ENCODE measurements around the gene GMDS.

GMDS gene

DNA sequence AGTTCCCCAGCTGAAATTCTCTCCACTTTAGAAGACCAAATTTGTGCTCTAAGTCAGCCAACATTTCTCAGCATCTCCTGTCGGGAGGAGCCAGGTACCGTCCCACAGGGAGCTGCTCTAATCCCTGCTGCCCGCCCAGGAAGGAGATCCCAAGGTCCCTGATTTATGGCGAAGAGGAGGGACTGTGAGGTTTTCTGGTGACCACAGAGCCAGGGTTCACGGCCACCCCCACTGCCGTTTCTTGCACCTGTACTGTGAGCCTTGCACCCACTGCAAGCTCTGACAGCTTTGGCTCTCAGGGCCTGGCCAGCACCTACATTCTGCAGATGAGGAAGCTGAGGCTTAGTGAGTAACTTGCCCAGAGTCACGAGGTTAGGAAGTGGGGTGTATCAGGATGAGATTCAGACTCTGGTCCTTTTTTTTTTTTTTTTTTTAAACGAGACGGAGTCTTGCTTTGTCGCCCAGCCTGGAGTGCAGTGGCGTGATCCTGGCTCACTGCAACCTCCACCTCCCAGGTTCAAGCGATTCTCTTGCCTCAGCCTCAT, 600.8 kb downstream of the GMDS start:
- DNase-seq (ENCODE audit: low spot score) = no peak

DNA sequence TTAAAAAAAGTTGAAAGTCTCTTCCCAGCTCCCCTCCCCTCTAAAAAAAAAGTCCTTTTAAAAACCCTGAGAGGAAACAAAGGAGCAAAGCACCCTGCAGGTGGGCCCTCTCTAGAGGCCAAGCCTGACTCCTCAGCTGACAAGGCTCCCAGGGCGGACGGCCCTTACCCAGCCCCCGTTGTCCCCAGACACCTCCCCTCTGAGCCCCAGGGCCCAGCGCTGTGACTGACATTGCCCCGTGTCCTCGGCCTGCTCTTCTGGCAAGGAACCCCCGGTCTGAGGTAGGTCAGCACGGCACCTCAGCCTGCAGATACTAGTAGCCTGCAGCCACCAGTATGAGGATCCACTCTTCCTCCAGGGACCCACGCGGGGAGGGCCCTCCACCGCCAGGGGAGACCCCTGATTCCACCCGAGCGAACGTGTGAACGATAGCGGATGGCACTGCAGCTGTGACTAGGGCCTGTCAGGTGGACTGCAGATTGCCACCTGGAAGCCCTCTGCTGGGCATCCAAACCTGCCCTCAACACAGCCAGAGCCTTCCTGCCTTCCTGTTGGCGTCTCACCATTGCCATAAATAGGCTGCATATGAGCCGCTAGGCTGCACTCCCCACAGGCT, 601.5 kb downstream of the GMDS start:
- DNase-seq (ENCODE audit: low spot score) = no peak

DNA sequence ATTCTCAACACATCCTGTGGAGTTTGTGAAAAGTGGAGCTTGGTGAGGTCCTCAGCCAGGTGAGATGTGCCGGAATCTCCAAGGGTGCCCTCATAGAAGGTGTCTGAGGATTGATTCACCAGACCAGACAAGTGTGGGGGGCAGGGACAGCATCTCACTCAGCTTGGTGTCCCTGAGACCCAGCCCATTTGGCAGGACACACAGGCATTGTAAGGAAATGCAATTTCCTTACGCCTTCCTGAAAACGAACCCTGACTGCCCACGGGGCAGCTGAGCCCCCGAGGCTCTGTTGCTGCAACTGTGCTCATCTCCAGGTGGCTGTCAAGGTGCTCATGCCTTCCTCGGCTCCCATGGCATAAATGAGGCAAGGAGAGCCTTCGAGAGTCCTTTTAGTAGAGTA, 602.3 kb downstream of the GMDS start:
- DNase-seq (ENCODE audit: low spot score) = no peak

DNA sequence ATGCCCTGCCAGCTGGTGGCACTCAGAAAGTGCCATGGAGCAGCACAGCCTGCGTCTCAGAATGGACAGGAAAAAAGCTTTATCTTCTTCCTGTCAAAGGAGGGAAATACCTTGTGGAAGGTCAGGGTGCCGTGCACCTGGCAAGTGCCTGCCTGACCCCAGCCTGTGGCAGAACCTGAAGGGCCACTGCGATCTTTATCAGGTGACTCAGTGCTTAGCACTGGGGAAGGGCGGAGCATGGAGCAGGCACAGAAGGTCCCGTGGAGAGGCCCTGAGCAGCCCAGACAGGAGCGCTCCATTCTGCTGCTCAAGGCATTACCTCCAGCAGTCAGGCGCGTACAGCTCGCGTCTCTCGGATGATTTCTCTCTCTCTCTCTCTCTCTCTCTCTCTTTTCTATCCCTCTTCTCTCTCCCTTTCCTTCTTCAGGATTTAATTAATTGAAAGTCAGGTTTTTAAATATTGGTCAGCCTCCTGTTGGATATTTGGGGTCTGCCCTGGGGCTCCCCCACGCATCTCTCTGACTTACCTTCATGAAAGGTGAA, 604.0 kb downstream of the GMDS start:
- DNase-seq (ENCODE audit: low spot score) = no peak

DNA sequence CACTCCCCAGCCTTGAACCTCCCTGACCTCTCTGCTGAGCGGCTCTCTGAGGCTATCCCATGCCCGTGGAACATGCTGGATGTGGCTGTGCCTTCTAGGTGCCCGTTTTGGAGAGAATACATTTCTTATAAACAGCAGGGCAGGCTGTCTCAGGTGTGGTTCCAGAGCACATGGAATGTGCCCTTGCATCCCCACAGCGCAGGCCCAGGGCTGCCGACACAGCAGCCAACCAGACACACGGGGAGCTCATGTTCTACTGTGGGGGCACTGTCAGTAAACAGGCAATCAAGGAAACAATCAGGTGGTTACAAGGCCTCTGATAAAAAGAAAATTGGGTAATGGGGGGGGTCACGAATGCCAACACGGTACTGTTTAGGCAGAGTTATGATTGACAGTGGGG, 604.9 kb downstream of the GMDS start:
- DNase-seq (ENCODE audit: low spot score) = no peak

DNA sequence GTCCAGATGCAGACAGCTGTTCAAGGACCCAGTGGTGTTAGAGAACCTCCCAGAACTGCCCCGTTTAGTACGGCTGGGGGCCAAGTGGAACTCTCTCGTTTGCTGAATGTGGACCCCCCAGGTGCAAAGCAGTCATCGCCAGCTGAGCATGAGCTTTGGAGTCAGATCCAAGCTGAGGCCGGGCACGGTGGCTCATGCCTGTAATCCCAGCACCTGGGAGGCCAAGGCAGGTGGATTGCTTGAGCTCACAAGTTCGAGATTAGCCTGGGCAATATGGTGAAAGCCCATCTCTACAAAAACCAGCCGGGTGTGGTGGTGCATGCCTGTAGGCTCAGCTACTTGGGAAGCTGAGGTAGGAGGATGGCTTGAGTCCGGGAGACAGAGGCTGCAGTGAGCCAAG, 606.0 kb downstream of the GMDS start:
- DNase-seq (ENCODE audit: low spot score) = no peak

DNA sequence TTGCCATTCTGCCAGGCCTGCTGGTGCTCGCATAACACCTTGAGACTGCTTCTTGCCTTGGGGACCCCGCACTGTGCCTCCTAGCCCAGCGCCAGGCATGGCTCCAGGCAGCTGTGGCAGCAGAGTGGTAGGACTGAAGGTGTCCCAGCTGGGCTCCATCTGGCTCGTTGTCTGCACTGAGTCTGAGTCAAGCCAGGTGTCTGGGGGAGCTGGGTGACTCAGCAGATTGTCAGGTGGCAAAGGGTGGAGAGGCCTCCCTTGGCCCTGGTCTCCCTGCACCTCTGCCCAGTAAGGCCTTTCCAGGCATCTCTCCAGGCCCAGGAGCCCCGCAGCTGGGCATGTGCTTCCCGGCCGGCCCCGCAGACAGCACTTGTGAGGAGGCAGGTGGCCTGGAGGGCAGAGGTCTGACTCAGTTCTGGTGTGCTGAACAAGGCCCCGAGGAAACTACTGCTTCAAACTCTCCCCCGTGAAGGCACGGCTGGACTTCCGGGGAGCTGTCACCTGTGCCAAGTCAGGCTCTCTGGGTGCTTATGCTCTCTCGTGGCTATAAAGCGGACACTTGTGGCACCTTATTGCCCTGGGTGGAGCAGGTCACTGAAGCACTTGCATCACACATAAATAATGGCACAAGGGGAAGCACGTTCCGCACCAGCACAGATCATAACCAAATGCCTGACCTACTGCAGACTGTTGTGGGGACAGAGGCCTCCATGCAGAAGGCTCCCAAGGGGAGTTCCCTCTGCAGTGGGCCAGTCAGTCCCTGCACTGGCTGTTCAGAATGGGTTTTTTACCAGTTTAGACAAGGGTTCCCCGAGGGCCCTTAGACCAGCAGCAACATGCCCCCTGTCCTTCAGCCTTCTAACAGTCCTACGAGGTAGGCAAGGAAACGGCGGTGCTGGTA, 608.2 kb downstream of the GMDS start:
- DNase-seq (ENCODE audit: low spot score) = no peak

DNA sequence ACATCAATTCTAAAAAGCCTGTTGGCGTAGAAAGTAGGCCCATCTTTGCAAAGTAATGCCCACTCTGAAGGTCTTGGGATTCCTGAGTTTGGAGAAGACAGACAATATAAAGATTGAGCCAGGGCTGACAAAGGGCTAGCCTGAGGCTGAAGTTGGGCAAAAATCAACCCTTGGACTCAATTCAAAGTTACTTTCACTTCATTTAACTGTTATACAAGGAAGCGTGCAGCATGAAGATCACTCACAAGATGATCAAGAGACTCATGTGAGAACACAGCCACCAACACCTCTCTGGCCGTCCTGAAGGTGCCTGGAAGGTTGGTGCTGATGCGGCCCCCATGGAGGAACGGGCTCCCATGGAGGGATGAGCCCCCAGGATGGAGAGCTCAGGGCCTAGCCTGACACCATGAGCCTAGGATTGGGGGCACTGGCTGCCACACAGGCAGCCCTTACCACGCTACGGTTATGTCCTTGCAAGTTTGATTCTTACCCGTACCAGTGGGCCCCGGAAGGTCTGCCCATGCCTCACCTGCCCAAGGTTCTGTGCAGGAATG, 609.1 kb downstream of the GMDS start:
- DNase-seq (ENCODE audit: low spot score) = no peak

DNA sequence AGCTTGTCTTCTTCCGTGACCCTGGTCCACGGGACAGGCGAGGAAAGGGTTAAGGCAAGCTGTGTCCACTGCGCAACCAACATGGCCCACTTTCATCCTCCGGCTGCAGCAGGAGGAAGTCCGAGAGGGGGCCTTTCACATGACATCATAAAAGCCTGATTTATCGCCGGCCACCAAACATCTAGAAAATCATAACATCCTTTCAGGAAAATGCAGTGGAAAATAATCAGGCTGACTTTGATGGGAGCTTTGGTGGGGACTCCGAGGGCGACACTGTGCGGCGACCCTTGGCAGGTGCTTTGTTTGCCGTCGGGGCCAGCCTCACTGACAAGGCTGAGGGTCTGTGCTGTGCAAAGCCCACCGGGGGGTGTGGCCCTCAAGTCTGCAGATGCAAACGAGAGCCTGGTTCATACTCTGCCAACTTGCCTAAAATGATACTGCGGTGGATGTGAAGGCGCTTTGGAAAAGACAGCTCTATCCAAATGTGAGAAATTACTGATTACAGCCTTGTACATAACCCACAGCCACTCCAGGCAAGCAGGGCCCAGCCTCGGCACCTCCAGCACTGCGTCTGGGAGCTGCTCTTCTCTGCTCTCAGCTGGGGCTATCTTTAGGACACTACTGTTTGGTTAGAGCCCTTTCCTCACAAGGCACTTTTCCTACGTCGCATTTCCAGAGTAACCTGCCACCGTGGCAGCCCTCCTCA, 609.9 kb downstream of the GMDS start:
- no peak for DNase-seq (ENCODE audit: low spot score)

DNA sequence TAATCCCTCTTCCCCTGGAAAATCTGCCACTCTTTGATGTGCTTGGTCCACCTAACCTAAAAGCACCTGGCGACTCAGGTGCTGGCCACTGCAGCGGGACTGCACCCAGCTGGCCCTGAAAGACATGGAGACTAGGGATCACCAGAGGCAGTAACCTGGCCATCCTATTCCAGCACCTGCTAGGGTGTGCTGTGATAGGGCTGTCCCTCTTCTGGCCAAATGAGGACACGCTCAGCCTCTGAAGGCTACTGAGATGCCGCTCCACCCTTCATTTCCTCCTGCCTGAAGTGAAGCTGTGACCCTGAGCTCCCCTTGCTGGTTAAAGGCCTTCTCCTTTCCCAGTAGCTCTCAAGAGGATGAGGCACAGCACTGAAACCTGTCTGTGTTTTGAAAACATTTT, 611.3 kb downstream of the GMDS start:
- DNase-seq (ENCODE audit: low spot score) = no peak

DNA sequence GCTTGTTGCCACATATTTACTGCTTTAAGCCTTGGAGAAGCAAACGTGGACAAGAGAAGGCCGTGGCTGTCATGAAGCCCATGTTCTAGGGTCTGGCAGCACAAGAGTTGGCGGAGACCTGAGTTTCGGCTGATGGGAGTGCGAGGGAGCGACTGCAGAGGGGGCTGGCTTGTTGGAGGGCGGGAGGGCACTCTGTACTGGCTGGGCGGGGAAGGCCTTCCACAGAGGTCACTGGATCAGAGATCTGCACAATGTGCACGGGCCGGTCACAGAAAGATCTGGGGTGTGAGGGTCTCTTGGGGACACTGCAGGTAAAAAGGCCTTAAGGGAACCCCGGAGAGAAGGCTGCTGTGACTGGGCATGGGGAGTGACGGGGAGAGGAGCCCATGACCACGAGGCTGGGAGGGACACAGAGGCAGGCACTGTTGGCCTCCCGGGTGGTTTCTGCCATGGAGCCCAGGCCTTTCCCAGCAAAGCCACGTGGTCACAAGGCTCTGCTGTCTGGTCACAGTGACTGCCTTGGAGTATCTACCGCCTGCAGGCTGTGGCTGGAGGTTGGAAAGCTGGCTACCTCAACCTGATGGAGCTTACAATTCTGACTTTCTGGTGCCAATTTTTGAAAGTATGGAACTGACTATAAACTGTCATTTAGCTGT, 611.9 kb downstream of the GMDS start:
- DNase-seq (ENCODE audit: low spot score) = no peak

DNA sequence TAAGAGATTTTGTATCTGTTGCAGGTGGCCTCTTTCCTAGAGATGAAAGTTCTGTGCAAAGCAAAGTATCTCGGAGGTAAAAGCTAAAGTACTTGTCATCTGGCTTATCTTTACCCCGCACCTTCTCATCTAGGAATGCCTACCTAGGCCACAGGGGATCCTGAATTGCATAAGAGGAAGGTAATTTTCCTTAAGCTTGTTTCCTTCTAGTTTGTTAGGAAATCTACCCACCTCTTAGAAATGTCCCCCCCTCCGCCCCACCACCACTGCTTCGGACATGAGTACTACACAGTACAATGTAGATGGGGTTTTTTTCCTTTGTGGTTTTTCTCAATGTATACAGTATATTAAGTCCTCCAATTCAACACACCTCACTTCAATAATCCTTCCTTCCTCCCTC, 614.2 kb downstream of the GMDS start:
- DNase-seq (ENCODE audit: low spot score) = no peak

DNA sequence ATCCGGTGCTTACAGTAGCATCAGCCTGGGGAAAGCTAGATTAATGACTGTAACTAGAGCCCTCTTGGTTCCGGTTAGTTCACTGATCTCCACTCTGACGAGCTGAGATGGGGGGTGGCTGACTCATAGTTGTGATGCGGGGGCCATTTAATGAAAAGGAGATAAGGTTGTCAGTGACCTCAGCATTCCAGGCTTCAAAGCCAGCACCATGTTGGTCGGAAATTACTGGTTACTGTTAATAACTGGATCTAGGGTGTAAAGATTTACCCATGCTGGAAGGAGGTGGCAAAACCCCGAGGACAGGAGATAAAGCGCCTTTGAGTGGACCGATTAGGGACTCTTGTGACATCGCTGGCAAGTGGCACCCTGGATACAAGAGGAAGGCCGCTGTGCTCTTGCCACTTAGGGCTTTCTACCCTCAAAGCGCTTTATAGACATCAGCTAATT, 614.6 kb downstream of the GMDS start:
- no peak for DNase-seq (ENCODE audit: low spot score)

DNA sequence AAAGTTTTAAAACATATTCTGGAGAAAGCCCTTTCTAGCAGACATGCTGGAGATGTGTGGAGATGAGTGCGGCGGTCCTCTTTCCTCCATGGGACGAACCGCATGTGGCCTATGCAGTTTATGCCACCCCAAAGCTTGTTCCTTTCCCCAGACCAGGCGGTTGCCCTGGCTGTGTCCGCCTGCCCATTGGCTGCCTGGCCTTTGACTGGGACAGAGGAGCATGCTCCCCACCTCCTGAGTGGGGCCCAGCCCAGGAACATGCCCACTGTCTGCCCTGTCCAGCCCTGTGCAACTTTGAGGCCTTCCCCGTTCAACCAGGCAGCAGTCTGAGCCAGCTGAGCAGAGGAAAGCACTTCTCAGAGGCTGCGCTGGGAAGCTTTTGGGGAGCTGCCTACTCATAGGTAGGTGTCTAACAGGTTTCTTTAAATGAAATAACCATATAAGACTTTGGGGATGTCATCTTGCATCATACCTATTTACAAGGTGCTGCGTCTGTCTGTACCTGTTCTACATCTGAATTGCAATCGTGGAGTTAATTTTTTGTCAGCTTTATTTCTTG, 615.1 kb downstream of the GMDS start:
- DNase-seq (ENCODE audit: low spot score) = no peak

DNA sequence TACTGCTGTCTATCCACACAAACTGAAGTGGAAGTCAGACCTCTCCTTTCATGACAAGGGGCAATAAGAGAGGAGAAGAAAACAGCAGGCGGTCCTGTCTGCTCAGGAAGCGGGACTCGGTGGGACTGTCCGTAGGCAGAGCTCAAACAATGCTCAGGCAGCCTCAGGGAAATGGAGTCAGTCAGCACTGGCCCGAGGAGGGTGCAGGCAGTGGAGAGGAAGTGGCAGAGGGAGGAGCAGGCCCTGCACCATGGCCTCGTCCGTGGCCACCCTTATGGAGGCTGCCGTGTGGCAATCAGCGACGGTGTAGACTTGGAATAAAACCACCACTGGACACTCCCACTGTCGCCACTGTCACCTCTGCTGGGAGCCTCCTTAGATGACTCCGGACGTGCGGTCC, 616.1 kb downstream of the GMDS start:
- DNase-seq (ENCODE audit: low spot score) = no peak

DNA sequence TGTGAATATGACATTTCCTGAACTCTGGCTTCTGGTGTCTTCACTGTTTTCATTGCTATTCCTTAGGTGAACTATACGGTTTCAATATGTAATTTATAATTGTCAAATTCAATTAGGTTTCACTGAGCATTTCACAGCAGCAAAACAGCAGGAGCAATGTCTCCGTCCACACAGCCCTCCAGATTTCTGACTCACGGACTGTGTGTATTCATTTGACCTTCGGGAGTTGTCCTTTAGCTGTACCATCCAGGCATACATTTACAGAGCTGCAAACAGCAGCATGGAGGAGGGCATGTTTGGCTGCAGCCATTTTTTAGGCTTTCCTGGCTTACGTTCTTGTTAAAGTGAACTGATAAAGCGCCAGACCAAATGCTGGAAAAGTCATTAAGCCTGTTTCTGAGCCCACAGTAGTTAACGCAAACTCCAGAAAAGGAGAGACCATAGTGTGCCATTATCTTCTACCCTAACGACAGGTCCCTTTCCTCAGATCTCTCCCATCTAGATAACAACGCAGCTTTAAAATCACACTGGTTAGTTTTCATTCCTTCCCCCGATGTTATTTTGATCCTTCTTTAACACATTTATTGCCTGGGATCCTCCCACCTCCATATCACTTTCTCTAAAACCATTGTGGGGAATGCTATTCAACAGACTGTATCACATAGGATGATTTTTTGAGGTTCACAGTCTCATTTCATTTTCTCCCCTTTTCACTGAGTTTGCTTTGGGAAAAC, 617.4 kb downstream of the GMDS start:
- no peak for DNase-seq (ENCODE audit: low spot score)

DNA sequence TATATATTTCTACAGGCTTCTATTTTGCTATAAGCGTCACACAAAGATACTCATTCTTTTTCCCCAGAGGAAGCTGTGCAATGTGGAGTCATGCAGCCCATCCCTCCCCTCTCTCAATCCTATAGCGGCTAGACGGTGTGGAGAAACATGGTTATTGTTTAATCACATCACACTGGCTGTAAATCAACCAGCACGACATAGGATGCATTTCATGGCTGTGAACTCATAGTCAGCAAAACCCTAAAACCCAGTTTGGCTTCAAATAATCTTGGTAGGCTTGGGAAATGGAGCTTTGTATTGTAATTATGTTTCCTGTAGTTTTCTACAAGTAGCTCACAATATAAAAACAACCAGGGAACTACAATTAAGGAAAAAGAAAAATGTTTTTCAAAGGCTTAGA, 618.9 kb downstream of the GMDS start:
- no peak for DNase-seq (ENCODE audit: low spot score)

DNA sequence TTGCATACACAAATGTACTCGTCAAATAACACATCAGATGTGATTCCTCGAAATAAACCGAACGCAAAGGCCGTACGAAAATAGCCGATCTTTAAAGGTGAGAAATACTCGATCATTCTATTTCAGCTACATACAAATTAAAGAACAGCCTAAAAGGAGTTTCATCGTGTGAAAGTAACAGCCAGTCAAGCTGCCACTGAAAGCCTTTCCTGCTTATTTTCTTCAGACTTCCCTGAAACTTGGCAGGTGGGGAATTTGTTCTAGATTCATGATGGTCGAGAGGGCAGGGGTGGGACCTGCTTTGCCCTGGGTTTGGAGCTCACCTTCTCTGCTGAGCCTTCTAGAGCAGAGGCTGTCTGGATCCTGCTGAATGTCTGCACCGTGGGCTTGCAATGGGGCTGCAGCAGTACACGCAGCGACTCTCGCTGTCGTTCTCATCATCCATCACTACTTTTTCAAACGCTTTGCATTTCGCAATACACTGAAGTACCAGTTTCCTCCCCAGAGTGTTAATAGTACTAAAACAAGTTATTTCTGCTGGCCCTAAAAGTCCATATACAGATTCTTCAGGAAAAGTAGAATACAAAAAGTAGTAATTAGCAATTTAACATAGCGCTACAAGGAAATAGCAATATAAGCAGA, 619.5 kb downstream of the GMDS start:
- no peak for DNase-seq (ENCODE audit: low spot score)

DNA sequence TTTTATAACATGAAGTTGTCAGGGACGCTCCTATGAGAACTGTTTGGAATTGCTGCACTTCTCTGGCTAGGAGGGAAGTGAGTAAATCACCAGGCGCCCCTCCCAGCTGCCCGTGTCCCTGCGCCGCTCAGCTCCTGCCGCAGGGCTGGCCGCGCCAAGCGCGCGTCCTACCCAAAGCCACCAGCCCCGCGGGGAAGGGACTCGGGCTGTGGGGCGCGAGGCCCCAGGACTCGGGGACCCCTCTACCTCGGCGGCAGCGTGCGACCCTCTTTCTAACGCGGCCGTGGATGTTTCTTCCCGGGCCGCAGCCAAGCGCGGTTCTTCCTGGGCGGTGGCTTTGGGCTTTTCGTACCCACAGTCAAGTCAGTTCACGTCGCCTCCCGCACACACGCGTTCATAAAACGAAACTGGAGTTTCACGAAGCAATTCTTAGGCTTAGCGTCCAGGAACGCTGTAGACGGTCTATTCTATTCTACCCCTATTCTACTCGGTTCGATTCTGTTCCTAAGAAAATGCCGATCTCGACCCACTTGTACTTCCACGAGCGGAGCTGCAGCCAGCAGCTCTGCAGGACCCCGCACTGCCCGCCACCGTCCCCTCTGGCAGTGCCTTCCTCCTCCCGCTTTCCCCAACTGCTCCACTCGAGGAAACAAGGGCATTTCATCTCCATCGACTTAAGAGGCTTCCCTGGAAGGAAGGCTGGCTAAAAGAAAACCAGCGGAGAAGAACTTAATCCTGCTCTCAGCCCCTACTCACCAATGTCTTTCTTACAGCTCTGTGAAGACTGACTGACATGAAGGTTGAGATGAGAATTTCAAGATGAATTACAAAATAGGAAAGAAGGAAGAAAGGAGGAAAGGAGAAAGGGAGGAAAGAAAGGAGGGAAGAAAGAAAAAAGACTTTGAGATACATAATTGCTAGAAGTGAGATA, 620.3 kb downstream of the GMDS start:
- DNase-seq (ENCODE audit: low spot score) = no peak
